Measurements from ENCODE around the gene CPT1A.

Gene CPT1A

GRCh38 chr11:68835749-68836148 lies 6.0 kb downstream of the CPT1A start:
- H3K27ac Mint-ChIP-seq (ENCODE audit: low read depth): no peak overlapping the region
- peaks cover 53% of the 10 kb centered on the region for H3K4me1 Mint-ChIP-seq

DNA sequence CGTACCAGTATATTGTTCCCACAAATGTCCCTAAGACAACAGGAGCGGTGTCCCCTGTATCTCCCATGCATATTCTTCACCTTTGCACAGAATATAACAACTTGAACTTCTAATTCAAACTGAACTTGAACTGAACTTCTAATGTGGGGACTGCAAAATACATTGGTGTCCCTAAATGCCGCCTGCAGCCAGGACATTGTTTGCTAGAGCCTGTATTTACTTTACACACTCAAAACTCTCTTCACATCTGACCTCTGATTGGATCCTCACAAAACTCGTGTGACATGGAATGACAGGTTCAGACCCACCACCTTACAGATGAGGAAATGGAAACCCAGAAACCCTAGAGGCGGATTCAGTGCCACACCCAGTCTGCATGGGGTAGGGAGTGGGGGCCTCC lies 6.4 kb downstream of the CPT1A start:
- Mint-ChIP-seq H3K9me3 (no peaks in the 10 kb centered on the region), H3K27me3 (no peaks in the 10 kb centered on the region), H3K27ac (ENCODE audit: low read depth) (no peak overlapping the region), H3K4me1 (peaks cover 57% of the 10 kb centered on the region), H3K36me3 (ENCODE audit: insufficient read depth) (peaks cover 12% of the 10 kb centered on the region), H3K4me3 (no peak overlapping the region)
- no peak for DNase-seq (ENCODE audit: low spot score in 2 of 2)
- ATAC-seq (replicated peaks; ENCODE audit: extremely low read depth, poor library complexity, severe bottlenecking): no peak

More at GRCh38 chr11:68835749-68836148, 6.0 kb downstream of the CPT1A start:
- Mint-ChIP-seq H3K27me3 (no peaks in the 10 kb centered on the region), H3K36me3 (ENCODE audit: insufficient read depth) (peaks cover 10% of the 10 kb centered on the region), H3K4me3 (no peak overlapping the region), H3K9me3 (no peaks in the 10 kb centered on the region)
- DNase-seq (ENCODE audit: low spot score in 2 of 2) (no peak), ATAC-seq (replicated peaks; ENCODE audit: extremely low read depth, poor library complexity, severe bottlenecking) (no peak)

- H3K27ac Mint-ChIP-seq (ENCODE audit: low read depth): no peak overlapping the region
- H3K36me3 Mint-ChIP-seq (ENCODE audit: insufficient read depth): peaks cover 5% of the 10 kb centered on the region
- DNase-seq (ENCODE audit: low spot score in 2 of 2) (no peak), ATAC-seq (replicated peaks; ENCODE audit: extremely low read depth, poor library complexity, severe bottlenecking) (no peak)
- peaks cover 56% of the 10 kb centered on the region for H3K4me1 Mint-ChIP-seq
- no peaks in the 10 kb centered on the region for H3K27me3 Mint-ChIP-seq
- H3K9me3 Mint-ChIP-seq: no peaks in the 10 kb centered on the region
- H3K4me3 Mint-ChIP-seq: no peak overlapping the region
These were observed 9.1 kb downstream of the CPT1A start for GRCh38 chr11:68832476-68833181.

DNA sequence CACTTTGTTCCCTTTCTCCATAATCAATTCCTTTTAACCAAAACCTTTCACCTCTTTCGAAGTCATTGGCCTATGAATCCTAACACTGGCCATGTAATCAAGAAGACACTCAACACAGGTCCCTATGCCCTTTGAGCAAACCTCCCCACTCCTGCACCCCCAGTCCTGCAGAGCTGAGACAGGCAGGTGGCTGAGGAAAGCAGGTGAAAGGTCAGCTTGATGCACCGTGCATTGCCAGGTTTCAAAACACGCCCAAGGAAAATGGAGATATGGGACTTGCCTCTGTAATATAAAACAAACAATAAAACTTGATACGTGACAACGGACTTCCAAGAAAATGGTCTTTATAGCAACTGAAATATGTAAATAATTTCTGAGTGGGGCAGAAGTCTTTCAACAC lies 10.6 kb downstream of the CPT1A start:
- Mint-ChIP-seq H3K4me3 (no peak overlapping the region), H3K27ac (ENCODE audit: low read depth) (peak overlapping the region; percentile 47), H3K36me3 (ENCODE audit: insufficient read depth) (peaks cover 5% of the 10 kb centered on the region), H3K27me3 (no peaks in the 10 kb centered on the region), H3K4me1 (peaks cover 48% of the 10 kb centered on the region), H3K9me3 (no peaks in the 10 kb centered on the region)
- DNase-seq (ENCODE audit: low spot score in 2 of 2) (no peak), ATAC-seq (replicated peaks; ENCODE audit: extremely low read depth, poor library complexity, severe bottlenecking) (no peak)

- H3K4me1 Mint-ChIP-seq: peaks cover 46% of the 10 kb centered on the region
- ATAC-seq (replicated peaks; ENCODE audit: extremely low read depth, poor library complexity, severe bottlenecking) (no peak), DNase-seq (ENCODE audit: low spot score in 2 of 2) (no peak)
- no peaks in the 10 kb centered on the region for H3K9me3 Mint-ChIP-seq
- peaks cover 7% of the 10 kb centered on the region for H3K36me3 Mint-ChIP-seq (ENCODE audit: insufficient read depth)
- H3K27me3 Mint-ChIP-seq: no peaks in the 10 kb centered on the region
- H3K4me3 Mint-ChIP-seq: no peak overlapping the region
- H3K27ac Mint-ChIP-seq (ENCODE audit: low read depth): peak overlapping the region; percentile 85
These were observed 12.1 kb downstream of the CPT1A start for GRCh38 chr11:68829581-68829980.

GRCh38 chr11:68828957-68829356 lies 12.8 kb downstream of the CPT1A start:
- H3K4me1 Mint-ChIP-seq: peaks cover 46% of the 10 kb centered on the region
- no peaks in the 10 kb centered on the region for H3K27me3 Mint-ChIP-seq
- peaks cover 7% of the 10 kb centered on the region for H3K36me3 Mint-ChIP-seq (ENCODE audit: insufficient read depth)
- peak overlapping the region; percentile 85 for H3K27ac Mint-ChIP-seq (ENCODE audit: low read depth)
- DNase-seq (ENCODE audit: low spot score in 2 of 2) (no peak), ATAC-seq (replicated peaks; ENCODE audit: extremely low read depth, poor library complexity, severe bottlenecking) (no peak)
- no peaks in the 10 kb centered on the region for H3K9me3 Mint-ChIP-seq
- H3K4me3 Mint-ChIP-seq: no peak overlapping the region

DNA sequence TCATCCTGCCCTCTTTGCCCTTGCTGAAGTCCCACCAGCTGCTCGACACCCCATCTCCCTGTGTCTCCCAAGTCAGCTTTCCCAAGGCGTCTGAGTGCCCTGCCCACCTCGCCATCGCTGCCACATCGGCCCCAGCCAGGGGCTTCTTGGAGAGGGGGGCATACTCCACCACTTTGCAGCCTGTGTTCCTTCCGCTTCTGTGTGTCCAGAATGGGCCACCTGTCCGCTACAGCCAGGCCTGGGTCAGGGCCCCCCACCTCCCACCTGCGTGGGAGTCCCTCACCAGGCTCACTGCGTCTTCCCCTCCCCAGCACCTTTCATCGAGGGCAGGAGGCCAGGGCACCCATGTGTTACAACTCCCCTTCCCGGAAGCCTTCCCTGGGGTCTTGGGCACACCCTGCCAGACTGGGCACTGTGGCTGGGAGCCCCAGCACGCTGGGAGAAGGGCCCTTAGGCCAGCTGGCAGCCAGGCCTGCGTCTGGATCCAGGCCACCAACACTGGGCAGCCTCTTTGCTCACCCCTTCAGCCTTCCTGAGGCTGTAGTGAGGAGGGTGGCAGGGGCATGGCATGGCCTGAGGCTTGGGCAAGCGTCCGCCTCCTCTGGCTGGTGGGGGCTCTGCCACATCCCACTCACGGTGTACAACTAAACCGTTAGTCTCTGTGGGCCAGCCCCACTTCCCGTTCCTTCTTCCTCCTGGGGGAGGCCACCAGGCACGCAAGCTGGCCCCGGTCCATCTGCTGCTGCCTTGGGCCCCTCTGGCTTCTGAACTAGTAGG lies 13.4 kb downstream of the CPT1A start:
- Mint-ChIP-seq H3K4me3 (no peak overlapping the region), H3K36me3 (ENCODE audit: insufficient read depth) (peaks cover 9% of the 10 kb centered on the region), H3K9me3 (no peaks in the 10 kb centered on the region), H3K27me3 (no peaks in the 10 kb centered on the region), H3K27ac (ENCODE audit: low read depth) (peak overlapping the region; percentile 85), H3K4me1 (peaks cover 46% of the 10 kb centered on the region)
- no peak for ATAC-seq (replicated peaks; ENCODE audit: extremely low read depth, poor library complexity, severe bottlenecking)
- no peak for DNase-seq (ENCODE audit: low spot score in 2 of 2)

- H3K4me3 Mint-ChIP-seq: no peak overlapping the region
- DNase-seq (ENCODE audit: low spot score in 2 of 2): no peak
- no peak overlapping the region for H3K27ac Mint-ChIP-seq (ENCODE audit: low read depth)
- no peak for ATAC-seq (replicated peaks; ENCODE audit: extremely low read depth, poor library complexity, severe bottlenecking)
- peaks cover 9% of the 10 kb centered on the region for H3K36me3 Mint-ChIP-seq (ENCODE audit: insufficient read depth)
- peaks cover 42% of the 10 kb centered on the region for H3K4me1 Mint-ChIP-seq
- H3K27me3 Mint-ChIP-seq: no peaks in the 10 kb centered on the region
- no peaks in the 10 kb centered on the region for H3K9me3 Mint-ChIP-seq
These were observed 14.0 kb downstream of the CPT1A start for GRCh38 chr11:68827733-68828132.

DNA sequence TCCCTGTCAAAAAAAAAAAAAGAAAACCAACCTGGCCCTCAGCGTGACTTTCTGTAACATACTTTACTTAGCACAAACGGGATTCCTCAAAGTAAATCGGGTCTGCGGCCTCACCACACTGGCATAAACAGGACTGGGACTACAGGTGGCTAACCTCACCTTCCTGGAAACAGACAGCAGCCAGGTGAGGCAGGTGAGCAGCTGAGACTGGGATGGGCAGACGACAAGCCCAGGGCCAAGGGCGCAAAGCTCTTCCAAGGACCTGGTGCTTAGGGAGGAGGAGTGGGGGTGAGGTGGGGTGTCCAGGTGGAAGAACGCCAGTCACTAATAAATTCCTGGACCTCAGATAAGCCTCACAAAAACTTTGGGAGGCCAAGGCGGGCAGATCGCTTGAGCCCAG lies 15.0 kb downstream of the CPT1A start:
- Mint-ChIP-seq H3K4me1 (peaks cover 40% of the 10 kb centered on the region), H3K4me3 (no peak overlapping the region), H3K27ac (ENCODE audit: low read depth) (no peak overlapping the region), H3K27me3 (no peaks in the 10 kb centered on the region), H3K36me3 (ENCODE audit: insufficient read depth) (peaks cover 9% of the 10 kb centered on the region), H3K9me3 (no peaks in the 10 kb centered on the region)
- DNase-seq (ENCODE audit: low spot score in 2 of 2): no peak
- no peak for ATAC-seq (replicated peaks; ENCODE audit: extremely low read depth, poor library complexity, severe bottlenecking)

DNA sequence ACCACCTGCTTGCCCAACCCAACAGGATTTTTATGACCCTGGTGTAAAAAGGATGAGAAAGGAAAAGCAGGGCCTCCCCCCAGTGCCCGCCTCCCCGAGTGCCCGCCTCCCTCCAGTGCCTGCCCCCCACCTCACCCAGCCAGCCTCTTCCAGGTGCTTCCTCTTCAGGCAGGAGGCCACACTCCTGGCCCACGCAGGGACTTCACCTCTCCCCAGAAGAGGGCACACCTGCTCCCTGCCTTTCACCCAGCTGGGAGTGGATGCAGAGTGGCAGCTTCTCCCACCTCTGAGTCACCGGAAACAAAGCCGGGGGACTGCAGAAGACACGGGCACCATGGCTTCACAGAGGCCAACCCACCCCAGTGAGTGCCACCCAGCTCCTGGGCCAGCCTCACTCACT lies 16.1 kb downstream of the CPT1A start:
- no peaks in the 10 kb centered on the region for H3K27me3 Mint-ChIP-seq
- no peaks in the 10 kb centered on the region for H3K9me3 Mint-ChIP-seq
- H3K4me3 Mint-ChIP-seq: no peak overlapping the region
- DNase-seq (ENCODE audit: low spot score in 2 of 2) (no peak), ATAC-seq (replicated peaks; ENCODE audit: extremely low read depth, poor library complexity, severe bottlenecking) (peak; percentile 65)
- peaks cover 36% of the 10 kb centered on the region for H3K4me1 Mint-ChIP-seq
- H3K36me3 Mint-ChIP-seq (ENCODE audit: insufficient read depth): peaks cover 10% of the 10 kb centered on the region
- peak overlapping the region; percentile 62 for H3K27ac Mint-ChIP-seq (ENCODE audit: low read depth)

GRCh38 chr11:68822546-68822945 lies 19.2 kb downstream of the CPT1A start:
- ATAC-seq (replicated peaks; ENCODE audit: extremely low read depth, poor library complexity, severe bottlenecking): no peak
- Mint-ChIP-seq H3K4me3 (no peak overlapping the region), H3K9me3 (no peaks in the 10 kb centered on the region), H3K4me1 (peaks cover 25% of the 10 kb centered on the region), H3K27me3 (no peaks in the 10 kb centered on the region), H3K36me3 (ENCODE audit: insufficient read depth) (peaks cover 6% of the 10 kb centered on the region), H3K27ac (ENCODE audit: low read depth) (no peak overlapping the region)
- DNase-seq (ENCODE audit: low spot score in 2 of 2): no peak

GRCh38 chr11:68821670-68822069 lies 20.0 kb downstream of the CPT1A start:
- peaks cover 10% of the 10 kb centered on the region for H3K36me3 Mint-ChIP-seq (ENCODE audit: insufficient read depth)
- no peak for DNase-seq (ENCODE audit: low spot score in 2 of 2)
- H3K27ac Mint-ChIP-seq (ENCODE audit: low read depth): no peak overlapping the region
- peaks cover 31% of the 10 kb centered on the region for H3K4me1 Mint-ChIP-seq
- ATAC-seq (replicated peaks; ENCODE audit: extremely low read depth, poor library complexity, severe bottlenecking): no peak
- H3K27me3 Mint-ChIP-seq: no peaks in the 10 kb centered on the region
- H3K9me3 Mint-ChIP-seq: no peaks in the 10 kb centered on the region
- no peak overlapping the region for H3K4me3 Mint-ChIP-seq

DNA sequence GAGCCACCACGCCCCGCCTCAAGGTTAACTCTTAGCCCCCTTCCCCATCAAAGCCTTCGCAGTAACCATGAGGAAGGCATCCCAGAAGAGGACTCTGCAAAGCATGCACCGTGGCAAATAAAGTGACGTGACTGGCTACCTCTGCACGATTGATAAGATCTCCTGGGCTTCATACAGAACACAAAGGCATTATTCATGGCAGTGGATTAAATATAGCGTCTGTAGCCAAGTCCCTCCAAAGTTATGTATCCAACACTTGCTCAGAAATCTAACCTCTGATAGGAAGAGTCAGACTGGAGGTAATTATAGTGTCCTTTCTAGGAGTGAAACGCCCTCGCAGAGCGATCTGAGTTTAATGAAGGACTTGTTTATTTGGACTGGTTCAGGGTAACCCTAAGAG lies 22.4 kb downstream of the CPT1A start:
- Mint-ChIP-seq H3K4me3 (no peak overlapping the region), H3K9me3 (no peaks in the 10 kb centered on the region), H3K27me3 (no peaks in the 10 kb centered on the region), H3K36me3 (ENCODE audit: insufficient read depth) (peaks cover 13% of the 10 kb centered on the region), H3K4me1 (peaks cover 27% of the 10 kb centered on the region), H3K27ac (ENCODE audit: low read depth) (no peak overlapping the region)
- DNase-seq (ENCODE audit: low spot score in 2 of 2): no peak
- ATAC-seq (replicated peaks; ENCODE audit: extremely low read depth, poor library complexity, severe bottlenecking): no peak

Measured in central memory CD8-positive, alpha-beta T cell (primary cell).